HS-5 (cell line): ENCODE results near the gene MX1.
"Not testable (repeated sequence)": the region's sequence is repeated elsewhere in the genome, so short reads cannot be mapped to it uniquely, and the experiment has no call there.

Experiments used
- DNase-seq: peaks from one replicate; pipeline ENCODE4 v3.0.0-alpha.2; 2012; ENCODE audit warnings: low read depth

Gene MX1

DNA sequence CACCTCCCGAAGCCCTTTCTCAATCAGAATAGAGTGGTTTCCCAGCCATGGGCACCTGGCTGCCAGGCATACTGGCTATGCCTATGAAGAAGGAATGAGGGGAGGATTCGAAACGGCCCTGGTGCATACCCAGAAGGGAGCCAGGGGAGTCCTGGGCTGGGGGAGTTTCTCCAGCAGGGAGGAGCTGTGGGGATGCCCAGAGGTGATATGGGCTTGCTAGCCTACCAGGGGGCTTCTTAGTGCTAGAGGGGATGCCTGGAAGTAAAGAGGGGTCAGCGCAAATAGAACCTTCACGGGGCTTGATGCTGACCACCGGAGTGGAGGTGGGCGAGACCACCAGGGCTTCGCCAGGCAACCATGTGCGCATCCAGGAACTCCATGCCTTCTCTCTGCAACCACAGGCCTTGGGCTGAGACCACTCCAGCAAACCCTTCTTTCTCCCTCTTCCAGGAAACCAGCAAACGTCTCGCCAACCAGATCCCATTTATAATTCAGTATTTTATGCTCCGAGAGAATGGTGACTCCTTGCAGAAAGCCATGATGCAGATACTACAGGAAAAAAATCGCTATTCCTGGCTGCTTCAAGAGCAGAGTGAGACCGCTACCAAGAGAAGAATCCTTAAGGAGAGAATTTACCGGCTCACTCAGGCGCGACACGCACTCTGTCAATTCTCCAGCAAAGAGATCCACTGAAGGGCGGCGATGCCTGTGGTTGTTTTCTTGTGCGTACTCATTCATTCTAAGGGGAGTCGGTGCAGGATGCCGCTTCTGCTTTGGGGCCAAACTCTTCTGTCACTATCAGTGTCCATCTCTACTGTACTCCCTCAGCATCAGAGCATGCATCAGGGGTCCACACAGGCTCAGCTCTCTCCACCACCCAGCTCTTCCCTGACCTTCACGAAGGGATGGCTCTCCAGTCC, 18.2 kb upstream of the MX1 start:
- DNase-seq: no peak

DNA sequence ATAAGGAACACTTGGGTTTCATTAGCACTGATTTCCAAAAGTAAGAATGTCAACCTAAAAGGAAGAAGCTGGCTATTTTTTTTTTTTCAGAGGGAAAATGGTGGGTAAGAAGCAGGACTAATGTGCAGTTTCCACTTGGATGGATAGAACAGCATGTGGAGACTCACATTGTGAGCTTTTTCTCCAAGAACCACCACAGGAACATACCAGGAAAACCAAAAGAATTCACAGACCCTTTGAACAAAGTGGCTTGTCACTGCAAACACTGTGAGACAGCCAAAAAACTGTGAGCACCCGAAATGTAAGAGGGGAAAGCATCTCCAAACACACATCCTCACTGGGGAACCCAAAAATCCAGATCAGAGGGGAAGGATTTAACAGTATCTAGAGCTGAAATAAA, 15.7 kb upstream of the MX1 start:
- no peak for DNase-seq

GRCh38 chr21:41410767-41411448, 15.1 kb upstream of the MX1 start:
- DNase-seq: no peak

GRCh38 chr21:41411449-41412089, 14.5 kb upstream of the MX1 start:
- no peak for DNase-seq

DNA sequence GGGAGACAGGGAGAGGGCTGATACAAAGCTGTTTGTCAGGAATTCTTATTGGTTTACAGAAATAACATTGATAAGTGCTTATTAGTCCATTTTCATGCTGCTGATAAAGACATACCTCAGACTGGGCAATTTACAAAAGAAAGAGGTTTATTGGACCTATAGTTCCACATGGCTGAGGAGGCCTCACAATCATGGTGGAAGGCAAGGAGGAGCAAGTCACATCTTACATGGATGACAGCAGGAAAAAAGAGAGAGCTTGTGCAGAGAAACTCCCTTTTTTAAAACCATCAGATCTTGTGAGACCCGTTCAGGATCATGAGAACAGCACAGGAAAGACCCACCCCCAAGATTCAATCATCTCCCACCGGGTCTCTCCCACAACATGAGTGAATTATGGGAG, 8.5 kb upstream of the MX1 start:
- DNase-seq: not testable (repeated sequence)

GRCh38 chr21:41418393-41418792, 7.6 kb upstream of the MX1 start:
- DNase-seq: no peak

DNA sequence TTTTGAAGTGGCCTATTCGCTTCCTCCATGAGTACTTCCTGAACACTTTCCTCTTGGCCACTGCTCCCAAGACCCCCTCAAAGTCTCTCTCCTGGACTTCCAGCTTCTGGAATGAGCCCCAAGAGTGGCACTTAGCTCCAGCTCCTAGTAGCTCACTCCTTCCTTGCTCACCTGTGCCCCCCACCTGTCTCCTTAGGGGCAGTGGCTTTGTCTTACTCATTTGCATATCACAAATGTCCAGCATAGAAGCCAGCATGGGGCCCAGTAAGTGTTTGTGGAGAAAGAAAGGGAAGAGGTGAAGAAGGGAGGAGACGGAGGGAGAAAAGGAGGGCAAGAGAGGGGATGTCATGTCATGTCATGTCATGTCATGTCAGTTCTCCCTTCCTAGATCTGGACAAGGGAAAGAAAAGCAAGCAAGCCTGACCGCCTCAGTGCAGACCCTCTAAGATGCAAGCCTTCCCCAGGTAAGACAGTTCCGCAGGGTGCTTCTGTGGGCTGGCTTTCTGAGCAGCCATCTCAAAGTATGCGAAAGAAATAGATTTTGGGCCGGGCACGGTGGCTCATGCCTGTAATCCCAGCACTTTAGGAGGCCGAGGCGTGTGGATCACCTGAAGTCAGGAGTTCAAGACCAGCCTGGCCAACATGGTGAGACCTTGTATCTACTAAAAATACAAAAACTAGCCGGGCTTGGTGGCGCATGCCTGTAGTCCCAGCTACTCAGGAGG, 6.9 kb upstream of the MX1 start:
- DNase-seq: no peak

- DNase-seq: peak; percentile 58
Measured at GRCh38 chr21:41419921-41420862, 5.8 kb upstream of the MX1 start.

GRCh38 chr21:41420998-41421397, 5.0 kb upstream of the MX1 start:
- not testable (repeated sequence) for DNase-seq

- DNase-seq: no peak
Measured at GRCh38 chr21:41422546-41423304, 3.3 kb upstream of the MX1 start.

DNA sequence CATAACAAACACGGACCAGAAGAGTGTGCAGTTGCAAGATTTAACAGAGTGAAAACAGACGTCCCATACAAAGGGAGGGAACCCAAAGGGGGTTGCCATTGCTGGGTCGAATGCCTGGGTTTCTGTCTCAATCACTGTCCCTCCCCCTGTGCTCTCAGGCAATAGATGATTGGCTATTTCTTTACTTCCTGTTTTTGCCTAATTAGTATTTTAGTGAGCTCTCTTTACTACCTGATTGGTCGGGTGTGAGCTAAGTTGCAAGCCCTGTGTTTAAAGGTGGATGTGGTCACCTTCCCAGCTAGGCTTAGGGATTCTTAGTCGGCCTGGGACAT, 2.8 kb upstream of the MX1 start:
- not testable (repeated sequence) for DNase-seq

DNA sequence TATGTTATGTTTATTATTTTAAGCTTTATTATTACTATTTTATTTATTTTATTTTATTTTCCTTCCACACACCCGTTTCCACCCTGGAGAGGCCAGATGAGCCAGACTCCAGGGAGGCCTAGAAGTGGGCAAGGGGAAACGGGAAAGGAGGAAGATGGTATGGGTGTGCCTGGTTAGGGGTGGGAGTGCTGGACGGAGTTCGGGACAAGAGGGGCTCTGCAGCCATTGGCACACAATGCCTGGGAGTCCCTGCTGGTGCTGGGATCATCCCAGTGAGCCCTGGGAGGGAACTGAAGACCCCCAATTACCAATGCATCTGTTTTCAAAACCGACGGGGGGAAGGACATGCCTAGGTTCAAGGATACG, 468 bp upstream of the MX1 start:
- no peak for DNase-seq

- DNase-seq: no peak
Measured at GRCh38 chr21:41426676-41427404, 801 bp downstream of the MX1 start.

GRCh38 chr21:41427556-41427955, 1.5 kb downstream of the MX1 start:
- DNase-seq: no peak

- no peak for DNase-seq
Measured at GRCh38 chr21:41428311-41428710, 2.3 kb downstream of the MX1 start.

GRCh38 chr21:41428847-41429246, 2.8 kb downstream of the MX1 start:
- no peak for DNase-seq

DNA sequence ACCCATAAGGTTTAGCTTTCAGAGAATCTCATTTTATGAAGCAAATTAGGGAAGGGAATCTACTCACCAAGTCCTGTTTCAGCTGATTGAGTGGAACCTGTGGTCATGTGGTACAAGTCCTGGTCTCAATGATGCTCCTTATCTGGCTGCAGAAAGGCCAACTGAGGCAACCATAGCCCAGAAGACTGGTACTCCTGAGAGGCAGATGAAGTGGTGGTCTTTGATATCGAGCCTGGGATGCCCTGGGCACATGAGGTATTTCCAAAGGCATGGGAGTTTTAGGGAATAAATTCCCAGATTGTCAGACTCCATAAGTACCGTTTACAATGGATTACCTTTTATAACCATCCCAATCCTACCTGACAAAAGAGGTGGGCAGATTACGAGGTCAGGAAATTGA, 3.3 kb downstream of the MX1 start:
- DNase-seq: no peak

- DNase-seq: no peak
Measured at GRCh38 chr21:41429925-41430491, 4.0 kb downstream of the MX1 start.

DNA sequence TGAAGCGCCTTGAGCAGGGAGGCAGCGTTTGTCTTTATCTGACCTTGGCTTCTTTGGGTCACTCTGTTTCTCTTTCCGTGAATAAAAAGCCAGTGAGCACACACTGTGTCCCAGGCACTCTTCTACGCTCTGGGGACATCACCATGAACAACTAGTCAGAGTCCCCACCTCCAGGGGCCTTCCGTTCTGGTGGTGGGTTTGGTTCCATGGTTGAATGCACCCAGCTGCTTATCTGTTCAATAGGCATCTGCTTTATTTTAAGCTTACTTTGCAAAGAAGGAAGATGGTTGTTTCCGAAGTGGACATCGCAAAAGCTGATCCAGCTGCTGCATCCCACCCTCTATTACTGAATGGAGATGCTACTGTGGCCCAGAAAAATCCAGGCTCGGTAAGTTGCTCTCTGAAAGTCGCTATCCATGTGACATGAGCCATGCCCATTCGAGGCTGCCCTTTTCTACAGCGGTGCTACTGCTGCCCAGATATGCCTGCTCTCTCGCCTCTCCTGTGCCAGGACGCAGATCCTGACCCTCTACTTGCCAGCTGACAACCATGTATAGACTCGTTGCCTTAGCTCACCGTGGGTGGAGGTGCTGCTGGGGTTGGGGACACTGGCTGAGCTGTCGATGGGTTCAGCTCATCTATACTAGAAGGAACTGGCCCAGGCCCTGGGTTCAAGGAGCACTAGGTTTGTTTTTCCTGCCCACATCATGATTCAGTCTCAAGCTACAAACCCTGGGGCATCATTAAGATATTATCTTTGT, 5.9 kb downstream of the MX1 start:
- DNase-seq: no peak
